CD4-positive, alpha-beta memory T cell (primary cell): Measurements from ENCODE around the gene ADAM12. TPM values are rescaled to one million over a fixed set of nuclear protein-coding genes. Genes with fewer than 3 reads are reported as not detected.

Experiments used
- CTCF ChIA-PET: fragments of 350-600 bp; sonication (Branson Sonifier 250); formaldehyde crosslinking; loops from one replicate; lab custom pipeline; 2021; ENCODE audit warnings: inconsistent platforms; ENCODE audit not compliant: partially characterized antibody; lab: Charles Lee
- POLR2A ChIA-PET: fragments of 350-600 bp; sonication (Branson Sonifier 250); formaldehyde crosslinking; loops from one replicate; lab custom pipeline; 2021; ENCODE audit not compliant: partially characterized antibody; lab: Charles Lee
- DNase-seq, 5 donors: peaks; one replicate each; pipeline versions ENCODE4 v3.0.0 to v3.0.0-alpha.2; 2020 to 2022; ENCODE audit warnings: mixed read lengths in 1 of 5
- H3K27ac ChIP-seq: one replicate; pipeline ENCODE4 v1.7.0; 2013; ENCODE audit warnings: low read depth, low read length
- H3K27me3 ChIP-seq: 2 replicates; pipeline ENCODE4 v1.7.0; 2013; ENCODE audit warnings: mild to moderate bottlenecking, low read length, moderate library complexity; ENCODE audit not compliant: insufficient read depth
- H3K36me3 ChIP-seq: 2 replicates; pipeline ENCODE4 v1.7.0; 2013; ENCODE audit warnings: mild to moderate bottlenecking, low read length, moderate library complexity; ENCODE audit not compliant: insufficient read depth
- H3K4me1 ChIP-seq: 2 replicates; pipeline ENCODE4 v1.7.0; 2013; ENCODE audit warnings: mild to moderate bottlenecking, low read length, moderate library complexity; ENCODE audit not compliant: insufficient read depth
- H3K4me3 ChIP-seq, 2 donors: one replicate each; pipeline ENCODE4 v1.7.0; 2013; ENCODE audit warnings: low read length in 2 of 2, mild to moderate bottlenecking in 1 of 2
- H3K9me3 ChIP-seq, 2 donors: one replicate each; pipeline ENCODE4 v1.7.0; 2013; ENCODE audit warnings: low read length in 2 of 2, control low read depth in 1 of 2; ENCODE audit not compliant: control insufficient read depth in 1 of 2
- H3K27ac Mint-ChIP-seq, 7 donors: one replicate each; pipeline ENCODE4 v1.8.0; 2020 to 2021; ENCODE audit warnings: mixed read lengths in 7 of 7, mild to moderate bottlenecking in 6 of 7, inconsistent platforms in 3 of 7, moderate library complexity in 3 of 7
- H3K27me3 Mint-ChIP-seq, 2 donors: one replicate each; pipeline ENCODE4 v1.8.0; 2020 to 2021; ENCODE audit warnings: mixed read lengths in 2 of 2
- H3K36me3 Mint-ChIP-seq, 2 donors: one replicate each; pipeline ENCODE4 v1.8.0; 2020 to 2021; ENCODE audit warnings: mixed read lengths in 2 of 2, inconsistent platforms in 1 of 2, mild to moderate bottlenecking in 1 of 2
- H3K4me1 Mint-ChIP-seq, 4 donors: one replicate each; pipeline ENCODE4 v1.8.0; 2020 to 2021; ENCODE audit warnings: mixed read lengths in 4 of 4, mild to moderate bottlenecking in 1 of 4
- H3K4me3 Mint-ChIP-seq, 8 donors: one replicate each; pipeline ENCODE4 v1.8.0; 2020 to 2021; ENCODE audit warnings: mixed read lengths in 8 of 8, mild to moderate bottlenecking in 7 of 8, moderate library complexity in 6 of 8, inconsistent platforms in 3 of 8
- H3K9me3 Mint-ChIP-seq, 8 donors: one replicate each; pipeline ENCODE4 v1.8.0; 2020 to 2021; ENCODE audit warnings: mixed read lengths in 8 of 8, mild to moderate bottlenecking in 5 of 8, inconsistent platforms in 3 of 8, moderate library complexity in 1 of 8
- intact Hi-C: fragments of 100-400 bp; cut with micrococcal nuclease; formaldehyde crosslinking; loops from one replicate; pipeline ENCODE4 v1.15.1; 2023
- polyA plus RNA-seq, 2 donors: library from polyadenylated mRNA; unstranded; fragments of 300-500 nt; fragmentation: Illumina TruSeq; gene quantifications; one replicate each; pipeline ENCODE4 v1.2.3, GENCODE V29; 2021
- total RNA-seq, 2 experiments: library from RNA; stranded (reverse); gene quantifications; one replicate each; pipeline ENCODE4 v1.2.3, GENCODE V29; 2021

The ADAM12 gene
- total and polyA plus RNA-seq, 4 experiments from 2014 or later = 0.17 to 2.3 (median 1.1) TPM

DNA sequence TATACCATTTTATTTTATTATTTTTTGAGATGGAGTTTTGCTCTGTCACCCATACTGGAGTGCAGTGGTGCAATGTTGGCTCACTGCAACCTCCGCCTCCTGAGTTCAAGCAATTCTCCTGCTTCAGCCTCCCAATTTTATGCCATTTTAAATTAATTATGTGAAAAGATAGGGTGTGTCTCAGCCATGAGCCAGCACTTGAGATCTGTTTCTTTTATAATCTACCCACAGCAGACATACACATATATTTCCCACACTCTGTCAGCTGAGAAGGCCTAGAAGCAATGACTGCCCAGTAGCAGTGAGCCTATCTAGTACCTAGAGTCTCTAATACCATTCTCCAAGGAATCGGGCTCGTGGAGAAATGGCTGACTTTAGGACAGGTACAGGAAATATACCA is 70.5 kb downstream of the ADAM12 start:
- no peaks in the 10 kb centered on the region for H3K27me3 ChIP-seq
- DNase-seq = no peak
- no peak overlapping the region for H3K4me3 ChIP-seq
- H3K36me3 Mint-ChIP-seq = no peaks in the 10 kb centered on the region
- H3K4me3 Mint-ChIP-seq = no peak overlapping the region
- no peaks in the 10 kb centered on the region for H3K4me1 ChIP-seq
- H3K9me3 Mint-ChIP-seq = peaks cover 0 to 4% (median 0%) of the 10 kb centered on the region in 8 donors
- CTCF ChIA-PET = no interaction called here
- H3K36me3 ChIP-seq = no peaks in the 10 kb centered on the region
- H3K27me3 Mint-ChIP-seq = no peaks in the 10 kb centered on the region
- no peak overlapping the region for H3K27ac Mint-ChIP-seq
- no peaks in the 10 kb centered on the region for H3K9me3 ChIP-seq
- intact Hi-C loops = no loop called here
- no peak overlapping the region for H3K27ac ChIP-seq
- no peaks in the 10 kb centered on the region for H3K4me1 Mint-ChIP-seq
- POLR2A ChIA-PET = no interaction called here

DNA sequence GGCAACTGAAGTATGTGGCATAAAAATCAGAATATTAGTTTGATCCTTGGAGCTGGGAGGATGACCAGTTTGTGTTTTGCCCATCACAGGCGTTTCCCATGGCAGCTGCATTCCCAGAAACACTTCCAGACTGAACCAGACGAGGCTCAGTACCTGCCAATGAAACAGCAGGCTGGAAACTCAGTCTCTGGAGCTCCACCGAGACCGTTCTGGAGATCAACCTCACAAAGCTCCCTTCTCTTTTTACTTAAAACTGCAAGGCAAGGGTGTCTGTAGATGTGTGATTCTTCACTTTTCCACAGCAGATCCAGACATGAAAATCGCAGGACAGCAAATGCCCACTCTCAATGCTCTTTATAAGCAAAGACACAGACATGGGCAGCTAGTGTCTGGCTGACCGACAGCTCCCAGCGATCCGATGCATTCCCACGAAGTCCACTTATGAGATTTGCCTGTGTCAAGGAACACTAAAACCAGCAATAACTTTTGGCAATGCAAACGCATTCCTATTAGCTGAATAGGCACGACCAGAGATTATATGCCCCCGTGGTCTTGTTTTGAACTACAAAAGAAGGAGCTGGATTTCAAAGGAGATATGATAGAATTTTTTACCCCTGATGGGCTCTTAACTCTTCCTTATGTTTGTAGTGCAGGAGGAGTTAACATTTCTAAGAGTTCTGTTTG is 72.6 kb downstream of the ADAM12 start:
- Histone ChIP-seq H3K9me3 (no peaks in the 10 kb centered on the region), H3K4me1 (no peaks in the 10 kb centered on the region), H3K27ac (no peak overlapping the region), H3K27me3 (no peaks in the 10 kb centered on the region), H3K4me3 (no peak overlapping the region), H3K36me3 (no peaks in the 10 kb centered on the region)
- H3K27ac Mint-ChIP-seq = peak overlapping the region in 1 of 7 donors; percentile 61
- no peaks in the 10 kb centered on the region for H3K4me1 Mint-ChIP-seq
- no peak overlapping the region for H3K4me3 Mint-ChIP-seq
- H3K36me3 Mint-ChIP-seq = no peaks in the 10 kb centered on the region
- H3K9me3 Mint-ChIP-seq = peaks cover 0 to 4% (median 0%) of the 10 kb centered on the region in 8 donors
- CTCF ChIA-PET = no interaction called here
- DNase-seq = no peak
- POLR2A ChIA-PET = no interaction called here
- no peaks in the 10 kb centered on the region for H3K27me3 Mint-ChIP-seq
- intact Hi-C loops = no loop called here

DNA sequence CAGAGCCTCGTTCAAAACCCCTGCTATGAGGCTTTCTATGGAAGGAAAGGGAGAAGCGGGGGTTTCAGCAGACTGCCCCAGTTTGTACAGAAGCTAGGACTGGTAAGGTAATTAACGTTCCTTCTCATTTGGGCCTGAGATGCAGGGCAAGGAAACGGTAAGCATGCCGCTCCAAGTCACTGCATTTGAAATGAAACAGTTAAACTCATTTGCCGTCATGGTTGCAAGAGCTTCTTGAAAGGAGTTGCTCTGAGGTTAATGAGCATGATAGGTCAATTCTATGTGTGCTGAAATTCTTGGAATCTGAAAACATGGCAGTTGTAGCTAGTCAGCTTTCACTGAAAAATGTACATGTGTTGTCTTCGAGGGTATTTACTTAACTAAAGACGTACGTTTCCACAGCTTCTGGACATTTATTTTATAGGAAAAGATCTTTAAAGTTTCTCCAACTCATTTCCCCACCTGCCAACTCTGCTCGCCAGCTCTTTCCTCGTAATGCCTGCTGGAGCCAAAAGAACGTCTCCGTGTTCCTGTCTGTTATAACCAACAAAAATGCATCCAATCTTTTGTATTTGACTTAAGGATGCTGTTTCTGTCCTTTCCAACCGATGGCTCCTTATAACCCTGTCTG is 73.3 kb downstream of the ADAM12 start:
- Histone ChIP-seq H3K4me3 (no peak overlapping the region), H3K9me3 (no peaks in the 10 kb centered on the region), H3K27me3 (no peaks in the 10 kb centered on the region), H3K4me1 (no peaks in the 10 kb centered on the region), H3K27ac (no peak overlapping the region), H3K36me3 (no peaks in the 10 kb centered on the region)
- H3K9me3 Mint-ChIP-seq = peaks cover 0 to 4% (median 0%) of the 10 kb centered on the region in 8 donors
- intact Hi-C loops = no loop called here
- H3K36me3 Mint-ChIP-seq = no peaks in the 10 kb centered on the region
- peaks cover 0 to 3% of the 10 kb centered on the region in 2 donors for H3K27me3 Mint-ChIP-seq
- ChIA-PET POLR2A (no interaction called here), CTCF (no interaction called here)
- H3K4me1 Mint-ChIP-seq = no peaks in the 10 kb centered on the region
- H3K27ac Mint-ChIP-seq = peak overlapping the region in 1 of 7 donors; percentile 61
- no peak overlapping the region for H3K4me3 Mint-ChIP-seq
- no peak for DNase-seq

DNA sequence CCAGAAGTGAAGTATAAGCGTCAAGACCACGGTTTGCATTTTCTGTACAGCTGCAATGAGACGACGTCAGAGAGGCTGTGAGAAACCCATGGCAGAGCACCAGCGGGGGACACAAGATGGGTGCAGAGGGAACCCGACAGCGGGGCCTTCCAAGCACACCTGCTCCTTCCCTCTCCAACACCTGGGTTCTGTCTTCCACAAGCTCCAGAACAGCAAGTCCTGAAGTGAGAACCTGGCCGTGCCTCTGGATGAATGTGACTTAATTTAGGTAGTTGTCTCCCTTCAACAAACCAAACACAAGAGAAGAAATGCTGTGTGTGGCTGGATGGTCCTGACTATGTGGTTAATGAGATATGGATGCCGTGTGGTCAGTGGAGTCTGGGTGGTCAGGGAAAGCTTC is 76.1 kb downstream of the ADAM12 start:
- Mint-ChIP-seq H3K9me3 (peaks cover 0 to 5% (median 0%) of the 10 kb centered on the region in 8 donors), H3K27me3 (peaks cover 3% of the 10 kb centered on the region in 2 donors), H3K27ac (no peak overlapping the region), H3K4me1 (no peaks in the 10 kb centered on the region), H3K36me3 (no peaks in the 10 kb centered on the region), H3K4me3 (no peak overlapping the region)
- H3K27ac ChIP-seq = no peak overlapping the region
- ChIA-PET POLR2A (no interaction called here), CTCF (interaction anchor here (0.7 kb wide), 1 partner anchor 668 kb away, joined by 3 read pairs; no protein-coding TSS in a partner anchor)
- intact Hi-C loops = no loop called here
- no peaks in the 10 kb centered on the region for H3K9me3 ChIP-seq
- no peak for DNase-seq
- no peaks in the 10 kb centered on the region for H3K4me1 ChIP-seq
- H3K4me3 ChIP-seq = no peak overlapping the region
- H3K27me3 ChIP-seq = no peaks in the 10 kb centered on the region
- no peaks in the 10 kb centered on the region for H3K36me3 ChIP-seq

DNA sequence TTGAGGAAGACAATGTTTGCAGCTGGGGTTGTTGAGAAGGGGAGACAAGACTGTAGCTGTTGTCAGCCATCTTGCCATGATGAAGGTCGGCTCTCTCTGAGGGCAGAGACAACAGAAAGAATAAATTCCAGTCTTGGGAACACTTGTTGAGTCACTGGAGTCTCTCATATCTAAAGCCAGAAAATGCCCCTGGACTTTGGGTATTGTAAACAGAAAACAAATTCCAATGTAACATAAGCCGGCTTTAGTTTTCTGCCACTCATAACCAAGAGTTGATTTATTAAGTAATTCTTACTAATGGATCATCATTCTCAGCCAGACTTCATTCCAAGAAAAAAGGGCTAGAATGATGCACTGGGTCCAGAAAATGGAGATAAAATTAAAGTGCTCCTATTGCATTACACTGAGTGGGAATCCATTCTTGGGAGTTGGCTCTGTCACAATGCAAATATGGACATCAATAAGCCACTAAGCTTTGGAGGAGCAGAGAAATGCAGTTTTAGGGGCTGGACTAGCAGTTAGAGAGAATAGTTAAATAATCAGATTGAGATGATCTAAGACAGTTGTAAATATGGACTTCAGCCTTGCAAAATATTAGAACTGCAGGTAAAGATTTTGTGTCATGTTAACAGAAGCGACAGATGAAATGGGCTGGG is 78.9 kb downstream of the ADAM12 start:
- H3K27ac ChIP-seq = no peak overlapping the region
- H3K4me1 ChIP-seq = no peaks in the 10 kb centered on the region
- no peaks in the 10 kb centered on the region for H3K9me3 ChIP-seq
- H3K36me3 Mint-ChIP-seq = no peaks in the 10 kb centered on the region
- no peak overlapping the region for H3K4me3 ChIP-seq
- CTCF ChIA-PET = no interaction called here
- no peaks in the 10 kb centered on the region for H3K36me3 ChIP-seq
- no peak for DNase-seq
- H3K4me3 Mint-ChIP-seq = no peak overlapping the region
- peaks cover 3 to 5% of the 10 kb centered on the region in 2 donors for H3K27me3 Mint-ChIP-seq
- H3K4me1 Mint-ChIP-seq = no peaks in the 10 kb centered on the region
- no peaks in the 10 kb centered on the region for H3K27me3 ChIP-seq
- peaks cover 0 to 7% (median 3%) of the 10 kb centered on the region in 8 donors for H3K9me3 Mint-ChIP-seq
- H3K27ac Mint-ChIP-seq = no peak overlapping the region
- intact Hi-C loops = no loop called here
- POLR2A ChIA-PET = no interaction called here

DNA sequence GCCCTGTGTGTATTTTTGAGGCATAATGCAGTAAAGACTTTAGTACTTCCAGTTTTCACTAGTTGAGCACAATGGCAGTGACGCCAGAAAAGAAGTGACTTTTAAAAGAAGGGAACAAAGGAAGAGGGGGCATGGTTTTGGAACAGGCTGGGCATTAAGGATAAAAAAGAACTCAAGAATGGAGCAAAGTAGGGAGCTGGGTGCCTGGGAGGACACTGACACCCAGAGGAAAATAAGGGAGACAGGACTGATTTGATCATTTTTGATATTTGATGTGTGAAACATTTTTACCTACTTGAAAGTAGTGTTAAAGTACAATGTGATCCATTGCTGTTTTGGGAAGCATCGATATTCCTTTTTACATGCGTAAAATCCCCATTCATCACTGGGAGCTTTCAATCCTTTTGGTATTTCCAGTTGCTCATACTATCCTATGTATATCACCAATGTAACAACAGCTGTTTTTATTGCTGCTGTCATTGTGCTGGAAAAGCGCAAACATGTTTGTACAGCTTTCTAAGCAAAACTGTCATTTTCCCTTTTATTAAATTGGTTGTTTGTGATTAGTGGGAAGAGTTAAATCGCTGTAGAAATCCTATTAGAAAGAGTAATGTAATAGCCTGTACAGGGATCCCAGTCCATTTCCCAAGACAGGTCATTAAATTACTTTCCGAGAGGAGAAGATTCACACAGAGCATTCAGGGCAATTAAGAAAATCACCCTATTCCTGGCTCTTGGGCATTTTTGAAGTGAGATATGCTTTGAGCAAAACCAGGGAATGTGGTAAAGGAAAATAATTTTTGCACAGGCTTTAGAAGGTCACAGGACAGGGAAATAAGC is 85.2 kb downstream of the ADAM12 start:
- no peaks in the 10 kb centered on the region for H3K27me3 ChIP-seq
- H3K9me3 Mint-ChIP-seq = peaks cover 0 to 17% (median 6%) of the 10 kb centered on the region in 8 donors
- no peak for DNase-seq
- CTCF ChIA-PET = no interaction called here
- H3K36me3 Mint-ChIP-seq = no peaks in the 10 kb centered on the region
- H3K27ac ChIP-seq = no peak overlapping the region
- no peaks in the 10 kb centered on the region for H3K4me1 ChIP-seq
- no peak overlapping the region for H3K4me3 Mint-ChIP-seq
- no peak overlapping the region for H3K4me3 ChIP-seq
- intact Hi-C loops = no loop called here
- H3K4me1 Mint-ChIP-seq = no peaks in the 10 kb centered on the region
- H3K36me3 ChIP-seq = no peaks in the 10 kb centered on the region
- POLR2A ChIA-PET = no interaction called here
- H3K27me3 Mint-ChIP-seq = peaks cover 0 to 2% of the 10 kb centered on the region in 2 donors
- no peaks in the 10 kb centered on the region for H3K9me3 ChIP-seq
- peak overlapping the region in 1 of 7 donors; percentile 32 for H3K27ac Mint-ChIP-seq

DNA sequence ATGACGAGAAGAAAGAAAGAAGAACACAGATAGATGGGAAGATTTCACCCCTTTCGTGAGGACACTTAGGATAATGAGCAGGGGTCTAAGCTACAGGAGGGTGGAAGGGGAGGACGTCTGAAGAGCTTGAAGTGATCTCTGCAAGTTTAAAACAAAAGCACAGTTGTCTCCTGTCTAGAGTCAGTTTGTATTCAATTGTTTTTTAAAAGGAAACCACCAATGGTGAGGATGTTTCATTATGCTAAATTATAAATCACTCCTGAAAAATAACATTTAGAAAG is 85.9 kb downstream of the ADAM12 start:
- Histone ChIP-seq H3K4me1 (no peaks in the 10 kb centered on the region), H3K36me3 (no peaks in the 10 kb centered on the region), H3K9me3 (no peaks in the 10 kb centered on the region), H3K27me3 (no peaks in the 10 kb centered on the region), H3K27ac (no peak overlapping the region), H3K4me3 (no peak overlapping the region)
- Mint-ChIP-seq H3K4me1 (no peaks in the 10 kb centered on the region), H3K36me3 (no peaks in the 10 kb centered on the region), H3K9me3 (peaks cover 0 to 17% (median 6%) of the 10 kb centered on the region in 8 donors), H3K4me3 (no peak overlapping the region), H3K27me3 (peaks cover 0 to 2% of the 10 kb centered on the region in 2 donors), H3K27ac (no peak overlapping the region)
- intact Hi-C loops = no loop called here
- DNase-seq = no peak
- POLR2A ChIA-PET = no interaction called here
- CTCF ChIA-PET = no interaction called here
